AG09309 (cell line): Measurements from ENCODE around the gene KRT79.

Experiments
- DNase-seq: peaks from one replicate; pipeline ENCODE4 v3.0.0-alpha.2; 2010; ENCODE audit warnings: low read depth
- H3K4me3 ChIP-seq: 2 replicates; pipeline ENCODE4 v1.5.1; 2011; ENCODE audit warnings: mild to moderate bottlenecking, low read depth, low read length, moderate library complexity; ENCODE audit not compliant: control insufficient read depth
- CTCF ChIP-seq: IDR thresholded peaks from 2 replicates; pipeline ENCODE4 v1.5.1; 2011; ENCODE audit warnings: mild to moderate bottlenecking, low read depth, low read length, inconsistent platforms; ENCODE audit not compliant: insufficient read depth, control insufficient read depth; ENCODE audit errors: missing control alignments

Gene KRT79

GRCh38 chr12:52828591-52829021, 5.5 kb downstream of the KRT79 start:
- H3K4me3 ChIP-seq = no peak overlapping the region
- no peak for DNase-seq
- TF ChIP-seq CTCF = no peak

GRCh38 chr12:52828156-52828555, 6.0 kb downstream of the KRT79 start:
- no peak for TF ChIP-seq CTCF

GRCh38 chr12:52827499-52828090, 6.5 kb downstream of the KRT79 start:
- H3K4me3 ChIP-seq = no peak overlapping the region
- no peak for DNase-seq
- no peak for TF ChIP-seq CTCF

More at GRCh38 chr12:52828156-52828555, 6.0 kb downstream of the KRT79 start:
- H3K4me3 ChIP-seq = no peak overlapping the region
- DNase-seq = no peak

GRCh38 chr12:52826611-52827498, 7.3 kb downstream of the KRT79 start:
- H3K4me3 ChIP-seq = no peak overlapping the region
- no peak for TF ChIP-seq CTCF
- no peak for DNase-seq

GRCh38 chr12:52825961-52826360, 8.2 kb downstream of the KRT79 start:
- TF ChIP-seq CTCF = no peak
- no peak for DNase-seq
- H3K4me3 ChIP-seq = no peak overlapping the region

GRCh38 chr12:52824741-52825410, 9.2 kb downstream of the KRT79 start:
- no peak overlapping the region for H3K4me3 ChIP-seq
- no peak for TF ChIP-seq CTCF
- no peak for DNase-seq
